Fibroblast of mammary gland (primary cell): Measurements from ENCODE around the gene CASP2.

ENCODE experiments used
- DNase-seq: peaks from one replicate; pipeline ENCODE4 v3.0.0-alpha.2; 2010; ENCODE audit warnings: low read depth
- H3K4me3 ChIP-seq: 2 replicates; pipeline ENCODE4 v1.5.1; 2011; ENCODE audit warnings: low read depth, mild to moderate bottlenecking, low read length, moderate library complexity; ENCODE audit not compliant: control insufficient read depth
- TF ChIP-seq, protein P1 (sequence below): conservative IDR thresholded peaks from 2 replicates; pipeline ENCODE4 v1.5.1; 2011; ENCODE audit warnings: low read depth, low read length, inconsistent platforms; ENCODE audit not compliant: control insufficient read depth, insufficient read depth

The CASP2 gene

DNA sequence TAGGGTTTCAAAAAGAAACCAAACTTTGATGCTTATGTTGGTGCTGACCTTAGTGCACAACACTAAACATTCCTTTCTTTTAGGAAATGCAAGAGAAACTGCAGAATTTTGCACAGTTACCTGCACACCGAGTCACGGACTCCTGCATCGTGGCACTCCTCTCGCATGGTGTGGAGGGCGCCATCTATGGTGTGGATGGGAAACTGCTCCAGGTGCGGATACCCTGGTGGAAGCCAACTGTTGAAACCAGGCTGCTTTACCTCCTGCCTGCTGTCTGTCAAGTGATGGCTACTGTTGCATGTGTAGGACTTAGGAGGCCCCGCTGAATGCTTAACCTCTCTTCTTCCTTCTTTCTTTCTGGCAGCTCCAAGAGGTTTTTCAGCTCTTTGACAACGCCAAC lies 11.7 kb downstream of the CASP2 start:
- DNase-seq, result peak; percentile 12
- H3K4me3 ChIP-seq, result no peak overlapping the region
- TF ChIP-seq, protein P1, sequence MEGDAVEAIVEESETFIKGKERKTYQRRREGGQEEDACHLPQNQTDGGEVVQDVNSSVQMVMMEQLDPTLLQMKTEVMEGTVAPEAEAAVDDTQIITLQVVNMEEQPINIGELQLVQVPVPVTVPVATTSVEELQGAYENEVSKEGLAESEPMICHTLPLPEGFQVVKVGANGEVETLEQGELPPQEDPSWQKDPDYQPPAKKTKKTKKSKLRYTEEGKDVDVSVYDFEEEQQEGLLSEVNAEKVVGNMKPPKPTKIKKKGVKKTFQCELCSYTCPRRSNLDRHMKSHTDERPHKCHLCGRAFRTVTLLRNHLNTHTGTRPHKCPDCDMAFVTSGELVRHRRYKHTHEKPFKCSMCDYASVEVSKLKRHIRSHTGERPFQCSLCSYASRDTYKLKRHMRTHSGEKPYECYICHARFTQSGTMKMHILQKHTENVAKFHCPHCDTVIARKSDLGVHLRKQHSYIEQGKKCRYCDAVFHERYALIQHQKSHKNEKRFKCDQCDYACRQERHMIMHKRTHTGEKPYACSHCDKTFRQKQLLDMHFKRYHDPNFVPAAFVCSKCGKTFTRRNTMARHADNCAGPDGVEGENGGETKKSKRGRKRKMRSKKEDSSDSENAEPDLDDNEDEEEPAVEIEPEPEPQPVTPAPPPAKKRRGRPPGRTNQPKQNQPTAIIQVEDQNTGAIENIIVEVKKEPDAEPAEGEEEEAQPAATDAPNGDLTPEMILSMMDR, result peak; percentile 55

DNA sequence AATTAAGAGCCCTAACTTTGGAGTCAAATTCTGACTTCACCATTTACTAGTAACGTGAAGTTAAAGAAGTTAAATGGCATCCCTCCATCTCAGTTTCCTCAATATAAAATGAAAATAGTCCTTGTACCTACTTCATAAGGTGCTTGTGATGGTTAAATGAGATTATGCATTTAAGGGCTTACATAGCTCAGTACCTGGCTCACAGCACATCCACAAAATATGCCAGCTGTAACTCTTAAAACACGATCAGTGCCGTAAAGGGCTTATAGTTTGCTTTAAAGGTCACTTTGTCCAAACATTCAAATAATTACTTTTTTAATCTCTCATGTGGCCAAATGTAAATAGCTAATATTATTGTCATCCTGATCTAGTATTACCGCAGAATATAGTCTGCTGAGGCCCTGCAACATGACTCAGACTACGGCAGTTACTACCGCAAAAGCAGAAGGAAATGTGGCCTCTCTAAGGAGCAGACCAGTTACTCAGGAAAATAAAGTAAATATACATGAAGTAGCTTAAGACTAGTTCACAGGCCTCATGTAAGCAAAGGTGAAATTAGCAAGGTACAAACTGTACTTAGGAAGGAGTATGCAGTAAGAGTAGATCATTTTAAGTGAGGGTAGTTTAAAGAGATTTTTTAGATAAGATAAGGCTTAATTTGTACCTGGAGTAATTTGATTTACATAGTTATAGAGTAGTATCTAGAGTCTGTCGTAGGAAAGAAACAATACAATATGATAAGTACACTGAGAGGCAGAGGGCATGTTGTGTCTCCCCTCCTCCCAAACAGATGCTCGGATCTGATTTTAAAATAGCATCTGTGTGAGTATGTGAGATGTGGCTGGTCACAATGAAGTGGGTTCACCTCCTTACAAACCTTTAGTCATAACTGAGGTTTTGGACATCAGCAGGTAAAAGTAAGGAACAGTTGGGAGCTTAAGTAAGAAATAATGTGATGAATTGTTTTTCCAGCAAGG lies 13.1 kb downstream of the CASP2 start:
- TF ChIP-seq, protein P1, result no peak
- no peak overlapping the region for H3K4me3 ChIP-seq
- DNase-seq, result no peak

DNA sequence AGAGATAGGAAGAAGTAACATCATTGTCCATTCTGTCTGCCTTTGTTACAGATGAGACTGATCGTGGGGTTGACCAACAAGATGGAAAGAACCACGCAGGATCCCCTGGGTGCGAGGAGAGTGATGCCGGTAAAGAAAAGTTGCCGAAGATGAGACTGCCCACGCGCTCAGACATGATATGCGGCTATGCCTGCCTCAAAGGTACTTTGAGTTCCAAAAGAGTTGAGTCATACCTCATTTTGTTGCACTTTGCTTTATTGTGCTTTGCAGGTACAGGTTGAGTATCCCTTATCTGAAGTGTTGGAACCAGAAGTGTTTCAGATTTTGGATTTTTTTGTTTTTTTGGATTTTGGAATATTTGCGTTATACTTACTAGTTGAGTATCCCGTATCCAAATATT lies 15.6 kb downstream of the CASP2 start:
- TF ChIP-seq, protein P1, result no peak
- no peak overlapping the region for H3K4me3 ChIP-seq
- no peak for DNase-seq

DNA sequence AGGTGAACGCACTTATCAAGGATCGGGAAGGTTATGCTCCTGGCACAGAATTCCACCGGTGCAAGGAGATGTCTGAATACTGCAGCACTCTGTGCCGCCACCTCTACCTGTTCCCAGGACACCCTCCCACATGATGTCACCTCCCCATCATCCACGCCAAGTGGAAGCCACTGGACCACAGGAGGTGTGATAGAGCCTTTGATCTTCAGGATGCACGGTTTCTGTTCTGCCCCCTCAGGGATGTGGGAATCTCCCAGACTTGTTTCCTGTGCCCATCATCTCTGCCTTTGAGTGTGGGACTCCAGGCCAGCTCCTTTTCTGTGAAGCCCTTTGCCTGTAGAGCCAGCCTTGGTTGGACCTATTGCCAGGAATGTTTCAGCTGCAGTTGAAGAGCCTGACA lies 16.8 kb downstream of the CASP2 start:
- TF ChIP-seq, protein P1, result no peak

DNA sequence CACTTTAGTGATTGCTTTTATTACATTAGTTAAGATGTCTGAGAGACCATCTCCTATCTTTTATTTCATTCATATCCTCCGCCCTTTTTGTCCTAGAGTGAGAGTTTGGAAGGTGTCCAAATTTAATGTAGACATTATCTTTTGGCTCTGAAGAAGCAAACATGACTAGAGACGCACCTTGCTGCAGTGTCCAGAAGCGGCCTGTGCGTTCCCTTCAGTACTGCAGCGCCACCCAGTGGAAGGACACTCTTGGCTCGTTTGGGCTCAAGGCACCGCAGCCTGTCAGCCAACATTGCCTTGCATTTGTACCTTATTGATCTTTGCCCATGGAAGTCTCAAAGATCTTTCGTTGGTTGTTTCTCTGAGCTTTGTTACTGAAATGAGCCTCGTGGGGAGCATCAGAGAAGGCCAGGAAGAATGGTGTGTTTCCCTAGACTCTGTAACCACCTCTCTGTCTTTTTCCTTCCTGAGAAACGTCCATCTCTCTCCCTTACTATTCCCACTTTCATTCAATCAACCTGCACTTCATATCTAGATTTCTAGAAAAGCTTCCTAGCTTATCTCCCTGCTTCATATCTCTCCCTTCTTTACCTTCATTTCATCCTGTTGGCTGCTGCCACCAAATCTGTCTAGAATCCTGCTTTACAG lies 17.4 kb downstream of the CASP2 start:
- H3K4me3 ChIP-seq, result no peak overlapping the region
- TF ChIP-seq, protein P1, result peak; percentile 75
- DNase-seq, result peak; percentile 57

More for the DNA sequence above, 16.8 kb downstream of the CASP2 start:
- no peak overlapping the region for H3K4me3 ChIP-seq
- no peak for DNase-seq

DNA sequence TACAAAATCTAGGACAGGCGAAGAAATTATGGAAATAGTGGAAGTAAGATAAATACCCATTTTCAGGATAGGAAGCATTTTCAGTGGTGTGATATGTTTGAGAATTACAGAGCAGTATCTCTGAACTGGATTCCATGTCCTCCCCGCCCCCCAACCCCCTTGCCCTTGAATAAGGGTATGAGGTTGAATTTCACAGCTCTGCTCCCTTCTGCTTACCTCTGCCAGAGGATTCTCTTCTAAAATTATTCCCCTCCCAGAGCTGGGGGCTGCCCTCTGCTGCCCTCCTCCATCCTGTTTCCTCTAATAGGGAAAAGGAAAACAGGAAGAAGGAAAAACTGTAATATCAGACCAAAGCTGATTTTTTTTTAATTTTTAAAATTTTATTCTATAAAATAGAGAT lies 20.5 kb downstream of the CASP2 start:
- DNase-seq, result no peak
- TF ChIP-seq, protein P1, result no peak
- no peak overlapping the region for H3K4me3 ChIP-seq
